GM12874 (cell line): Measurements from ENCODE around the gene MLPH.

Experiments used
- CTCF ChIP-seq: IDR thresholded peaks from 2 replicates; pipeline ENCODE4 v1.5.1; 2011; ENCODE audit warnings: low read depth, mild to moderate bottlenecking, control low read depth, low read length, moderate library complexity; ENCODE audit not compliant: insufficient read depth

The MLPH gene

GRCh38 chr2:237474931-237475703 lies 11.9 kb upstream of the MLPH start:
- peak; percentile 93 for TF ChIP-seq CTCF

DNA sequence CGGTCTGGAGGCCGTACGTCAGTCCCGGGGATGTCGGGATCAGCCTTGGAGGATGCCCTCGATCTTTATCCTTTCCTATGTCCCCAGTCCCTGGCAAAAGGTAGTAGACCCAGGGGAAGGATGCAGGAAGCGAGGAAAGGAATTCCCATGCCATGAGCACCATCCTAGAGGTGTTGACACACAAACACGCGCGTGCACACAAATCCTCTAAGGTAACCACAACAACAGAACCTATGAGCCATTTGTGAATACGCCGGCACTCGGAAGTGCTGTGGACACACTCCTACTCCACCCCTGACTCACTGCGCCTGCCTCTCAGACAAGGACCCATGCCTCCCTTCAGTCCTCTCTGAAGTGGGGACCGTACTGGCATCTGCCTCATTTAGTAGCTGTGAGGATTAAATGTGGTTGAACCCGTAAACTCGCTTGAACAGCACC lies 11.3 kb upstream of the MLPH start:
- TF ChIP-seq CTCF = no peak

- no peak for TF ChIP-seq CTCF
Measured at GRCh38 chr2:237478095-237478494, 9.0 kb upstream of the MLPH start.

GRCh38 chr2:237478979-237479378 lies 8.1 kb upstream of the MLPH start:
- TF ChIP-seq CTCF = no peak

DNA sequence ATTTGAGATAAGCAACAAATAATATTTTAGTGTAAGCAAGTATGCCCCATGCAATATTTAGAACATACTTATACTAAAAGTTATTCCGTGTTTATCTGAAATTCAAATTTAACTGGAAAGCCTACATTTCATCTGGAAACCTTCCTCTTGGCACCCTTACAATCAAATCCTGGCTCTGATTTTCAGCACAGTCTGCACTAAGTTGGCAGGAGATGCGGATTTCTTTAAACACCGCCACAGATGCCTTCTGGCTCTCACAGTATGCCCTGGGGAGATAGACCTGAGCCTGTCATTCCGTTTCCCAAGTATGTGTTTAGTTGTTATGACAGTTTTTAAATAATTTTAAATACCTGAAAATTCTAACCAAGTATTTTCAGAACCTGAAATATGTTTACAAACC lies 7.3 kb upstream of the MLPH start:
- no peak for TF ChIP-seq CTCF

DNA sequence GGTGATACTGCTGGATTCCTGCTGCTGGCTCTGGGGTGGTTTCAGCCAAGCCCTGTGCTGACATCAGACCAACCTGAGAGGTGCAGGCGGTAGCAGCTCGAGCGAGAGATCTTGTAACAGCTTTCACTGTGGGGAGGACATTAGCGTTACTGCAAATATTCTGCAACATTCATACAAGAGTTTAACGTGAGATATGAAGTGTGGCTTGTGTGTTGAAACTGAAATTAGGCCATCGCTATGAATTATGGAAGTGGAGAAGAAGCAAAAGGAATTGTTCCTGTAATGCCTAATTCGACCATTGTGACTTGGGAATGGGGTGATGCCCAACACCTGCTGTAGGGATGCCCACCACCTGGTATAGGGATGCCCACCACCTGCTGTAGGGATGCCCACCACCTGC lies 6.5 kb upstream of the MLPH start:
- TF ChIP-seq CTCF = no peak

GRCh38 chr2:237480988-237481525 lies 6.0 kb upstream of the MLPH start:
- TF ChIP-seq CTCF = no peak
